H9 (cell line): Measurements from ENCODE around the gene PHACTR2. TPM values are rescaled to one million over a fixed set of nuclear protein-coding genes. Genes with fewer than 3 reads are reported as not detected.

Experiments used
- DNase-seq: peaks from one replicate; pipeline ENCODE4 v3.0.0-alpha.2; 2017
- H2AFZ ChIP-seq: one replicate; pipeline ENCODE4 v1.6.1; 2013; ENCODE audit warnings: mild to moderate bottlenecking, low read length, control low read depth, moderate library complexity
- H2AK5ac ChIP-seq: 2 replicates; pipeline ENCODE4 v1.6.1; 2013; ENCODE audit warnings: low read length, control low read depth, mixed read lengths; ENCODE audit not compliant: insufficient read length
- H2BK120ac ChIP-seq: one replicate; pipeline ENCODE4 v1.6.1; 2013; ENCODE audit warnings: low read depth, mild to moderate bottlenecking, low read length, control low read depth, inconsistent platforms; ENCODE audit not compliant: poor library complexity, severe bottlenecking
- H2BK12ac ChIP-seq: 2 replicates; pipeline ENCODE4 v1.6.1; 2013; ENCODE audit warnings: low read length, control low read depth, mixed read lengths, low read depth; ENCODE audit not compliant: insufficient read length
- H2BK15ac ChIP-seq: 2 replicates; pipeline ENCODE4 v1.6.1; 2013; ENCODE audit warnings: low read depth, low read length, control low read depth
- H2BK20ac ChIP-seq: one replicate; pipeline ENCODE4 v1.6.1; 2013; ENCODE audit warnings: low read depth, mild to moderate bottlenecking, low read length, control low read depth, inconsistent platforms; ENCODE audit not compliant: poor library complexity, severe bottlenecking
- H2BK5ac ChIP-seq: 2 replicates; pipeline ENCODE4 v1.6.1; 2013; ENCODE audit warnings: low read length, control low read depth, mixed read lengths; ENCODE audit not compliant: insufficient read length
- H3K14ac ChIP-seq: 2 replicates; pipeline ENCODE4 v1.6.1; 2013; ENCODE audit warnings: low read length, control low read depth; ENCODE audit not compliant: insufficient read depth
- H3K18ac ChIP-seq: 2 replicates; pipeline ENCODE4 v1.6.1; 2013; ENCODE audit warnings: low read depth, mild to moderate bottlenecking, mixed read lengths, low read length, control low read depth; ENCODE audit not compliant: insufficient read length
- H3K23ac ChIP-seq: 2 replicates; pipeline ENCODE4 v1.6.1; 2013; ENCODE audit warnings: low read length, control low read depth, mixed read lengths, low read depth; ENCODE audit not compliant: insufficient read length
- H3K23me2 ChIP-seq: 2 replicates; pipeline ENCODE4 v1.6.1; 2013; ENCODE audit warnings: low read depth, mild to moderate bottlenecking, mixed read lengths, low read length, control low read depth; ENCODE audit not compliant: insufficient read length, poor library complexity, severe bottlenecking
- H3K27ac ChIP-seq: 2 replicates; pipeline ENCODE4 v1.5.1; 2013; ENCODE audit warnings: low read length, control low read depth, mixed read lengths, low read depth; ENCODE audit not compliant: insufficient read length
- H3K27me3 ChIP-seq: 2 replicates; pipeline ENCODE4 v1.6.1; 2013; ENCODE audit warnings: low read length, control low read depth, inconsistent platforms; ENCODE audit not compliant: insufficient read depth
- H3K4ac ChIP-seq: 2 replicates; pipeline ENCODE4 v1.6.1; 2013; ENCODE audit warnings: low read depth, mild to moderate bottlenecking, control low read depth, inconsistent platforms, low read length, moderate library complexity
- H3K4me1 ChIP-seq: 2 replicates; pipeline ENCODE4 v1.6.1; 2013; ENCODE audit warnings: low read length, control low read depth, inconsistent platforms; ENCODE audit not compliant: insufficient read depth
- H3K4me2 ChIP-seq: 2 replicates; pipeline ENCODE4 v1.6.1; 2013; ENCODE audit warnings: low read length, control low read depth, mixed read lengths; ENCODE audit not compliant: insufficient read length, insufficient read depth
- H3K56ac ChIP-seq: 2 replicates; pipeline ENCODE4 v1.6.1; 2013; ENCODE audit warnings: low read depth, mild to moderate bottlenecking, mixed read lengths, low read length, control low read depth; ENCODE audit not compliant: insufficient read length
- H3K79me1 ChIP-seq: 2 replicates; pipeline ENCODE4 v1.6.1; 2013; ENCODE audit warnings: low read depth, mild to moderate bottlenecking, moderate library complexity, low read length, control low read depth, inconsistent platforms; ENCODE audit not compliant: insufficient read depth, poor library complexity, severe bottlenecking
- H3K79me2 ChIP-seq: 2 replicates; pipeline ENCODE4 v1.6.1; 2013; ENCODE audit warnings: low read length, control low read depth, inconsistent platforms; ENCODE audit not compliant: insufficient read depth
- H3K9ac ChIP-seq: 2 replicates; pipeline ENCODE4 v1.6.1; 2013; ENCODE audit warnings: low read length, control low read depth, mixed read lengths; ENCODE audit not compliant: insufficient read length; ENCODE audit errors: extremely low read depth
- H3K9me3 ChIP-seq: one replicate; pipeline ENCODE4 v1.6.1; 2013; ENCODE audit warnings: low read depth, low read length, inconsistent platforms; ENCODE audit not compliant: control insufficient read depth
- H3T11ph ChIP-seq: one replicate; pipeline ENCODE4 v1.6.1; 2013; ENCODE audit warnings: mild to moderate bottlenecking, low read length, control low read depth, inconsistent platforms
- H4K20me1 ChIP-seq: one replicate; pipeline ENCODE4 v1.6.1; 2013; ENCODE audit not compliant: control insufficient read depth, insufficient read length, insufficient read depth
- H4K5ac ChIP-seq: 2 replicates; pipeline ENCODE4 v1.6.1; 2013; ENCODE audit warnings: low read depth, mild to moderate bottlenecking, mixed read lengths, low read length, control low read depth; ENCODE audit not compliant: insufficient read length
- H4K8ac ChIP-seq: replicated peaks from 2 replicates; pipeline ENCODE4 v1.6.1; 2013; ENCODE audit warnings: low read length, control low read depth, mixed read lengths, low read depth; ENCODE audit not compliant: insufficient read length
- H4K91ac ChIP-seq: 2 replicates; pipeline ENCODE4 v1.6.1; 2013; ENCODE audit warnings: low read depth, mild to moderate bottlenecking, moderate library complexity, mixed read lengths, low read length, control low read depth; ENCODE audit not compliant: insufficient read length
- H3K27ac Mint-ChIP-seq, 3 experiments: 2 replicates in 2 of 3; 3 replicates in 1 of 3; pipeline ENCODE4 v1.8.0; 2020 to 2021; ENCODE audit warnings: mixed read lengths in 3 of 3, mild to moderate bottlenecking in 1 of 3, moderate library complexity in 1 of 3
- H3K27me3 Mint-ChIP-seq: 2 replicates; pipeline ENCODE4 v1.8.0; 2021; ENCODE audit warnings: low read depth, mild to moderate bottlenecking, moderate library complexity, mixed read lengths
- H3K36me3 Mint-ChIP-seq, 3 experiments: 2 replicates in 2 of 3; 3 replicates in 1 of 3; pipeline ENCODE4 v1.8.0; 2020 to 2021; ENCODE audit warnings: low read depth in 3 of 3, mixed read lengths in 3 of 3; ENCODE audit not compliant: insufficient read depth in 1 of 3
- H3K4me1 Mint-ChIP-seq, 2 experiments: 2 replicates each; pipeline ENCODE4 v1.8.0; 2020; ENCODE audit warnings: mixed read lengths in 2 of 2
- H3K4me3 Mint-ChIP-seq, 2 experiments: 2 replicates in 1 of 2; 3 replicates in 1 of 2; pipeline ENCODE4 v1.8.0; 2020 to 2021; ENCODE audit warnings: mild to moderate bottlenecking in 2 of 2, mixed read lengths in 2 of 2, moderate library complexity in 1 of 2
- H3K9me3 Mint-ChIP-seq, 2 experiments: 2 replicates in 1 of 2; 3 replicates in 1 of 2; pipeline ENCODE4 v1.8.0; 2020; ENCODE audit warnings: mild to moderate bottlenecking in 2 of 2, mixed read lengths in 2 of 2, moderate library complexity in 1 of 2
- WGBS: extraction: QIAGEN DNeasy Blood & Tissue Kit; methylation state at CpG from one replicate; pipeline ENCODE4 v1.1.7; 2013; ENCODE audit warnings: missing lambda C conversion rate, low lambda C conversion rate, mixed read lengths; ENCODE audit not compliant: insufficient read length; ENCODE audit errors: extremely low coverage; 5-methylcytosine and 5-hydroxymethylcytosine counted together
- total RNA-seq: library from RNA; stranded (reverse); gene quantifications from 2 replicates; pipeline ENCODE4 v1.2.1, GENCODE V29; 2021
- TF ChIP-seq, protein P1 (sequence below): fragments of 200-600 bp; sonication (generic); conservative IDR thresholded peaks from 3 replicates; pipeline ENCODE4 v1.8.0; 2021; ENCODE audit warnings: antibody characterized with exemption, mild to moderate bottlenecking

Gene PHACTR2
- total RNA-seq, 1 experiment from 2014 or later, result 131 TPM

DNA sequence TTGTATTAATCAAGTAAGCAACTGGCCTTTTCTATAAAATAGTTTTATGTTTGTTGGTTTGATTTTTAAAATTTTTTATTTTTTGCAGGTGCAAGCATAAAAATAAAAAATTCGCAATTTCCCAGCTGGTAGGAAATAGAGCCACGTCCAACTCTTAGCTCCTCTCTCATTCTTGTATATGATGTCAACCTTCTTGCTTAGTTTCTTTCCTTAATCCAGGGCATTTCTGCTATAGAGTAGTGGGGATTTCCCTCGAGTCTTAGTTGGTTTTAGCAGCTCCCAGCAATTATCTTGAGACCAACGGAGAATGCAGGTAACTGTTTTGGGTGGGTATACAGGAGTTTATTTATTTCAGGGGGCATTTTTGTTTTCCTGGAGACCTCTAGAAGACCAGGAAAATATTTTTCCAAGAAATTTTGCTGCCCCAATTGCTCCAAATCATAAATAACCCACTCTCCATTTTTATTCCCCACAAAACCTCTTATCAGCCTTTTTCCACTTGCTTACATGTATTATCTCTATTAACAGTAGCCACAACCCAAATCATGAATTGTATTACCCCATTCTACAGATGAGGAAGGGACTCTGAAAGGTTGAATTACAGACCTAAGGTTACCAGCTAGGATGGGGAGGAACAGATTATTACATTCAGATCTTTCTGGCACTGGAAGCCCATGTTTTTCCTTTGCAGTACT lies 18.4 kb downstream of the PHACTR2 start:
- Histone ChIP-seq H3K79me2 (peaks cover 13% of the 10 kb centered on the region; the same call in 1 of the 2 replicates), H2BK120ac (no peak overlapping the region), H3K79me1 (peaks cover 6% of the 10 kb centered on the region), H3K23me2 (no peaks in the 10 kb centered on the region), H3K9ac (no peak overlapping the region), H3K4ac (no peak overlapping the region), H4K5ac (no peak overlapping the region), H2BK5ac (no peak overlapping the region), H2BK15ac (no peak overlapping the region), H2AK5ac (no peak overlapping the region), H3K4me2 (no peak overlapping the region), H3K9me3 (no peaks in the 10 kb centered on the region), H2BK20ac (no peak overlapping the region), H4K91ac (no peak overlapping the region), H3K23ac (no peak overlapping the region), H4K8ac (no peak overlapping the region), H3T11ph (no peak overlapping the region), H2AFZ (no peak overlapping the region), H2BK12ac (no peak overlapping the region), H4K20me1 (no peaks in the 10 kb centered on the region), H3K56ac (no peak overlapping the region), H3K14ac (no peak overlapping the region), H3K27me3 (no peaks in the 10 kb centered on the region), H3K4me1 (peaks cover 21% of the 10 kb centered on the region; the same call in 1 of the 2 replicates), H3K27ac (no peak overlapping the region), H3K18ac (no peak overlapping the region)
- H3K27me3 Mint-ChIP-seq, result no peaks in the 10 kb centered on the region
- DNase-seq, result no peak
- peaks cover 0 to 4% of the 10 kb centered on the region in 2 experiments; a peak in 2 of 5 replicates for H3K9me3 Mint-ChIP-seq
- no peak overlapping the region for H3K4me3 Mint-ChIP-seq
- peaks cover 41 to 67% of the 10 kb centered on the region in 2 experiments for H3K4me1 Mint-ChIP-seq
- no CpG with 5 or more reads among the region's 4 CpGs for WGBS
- TF ChIP-seq, protein P1, sequence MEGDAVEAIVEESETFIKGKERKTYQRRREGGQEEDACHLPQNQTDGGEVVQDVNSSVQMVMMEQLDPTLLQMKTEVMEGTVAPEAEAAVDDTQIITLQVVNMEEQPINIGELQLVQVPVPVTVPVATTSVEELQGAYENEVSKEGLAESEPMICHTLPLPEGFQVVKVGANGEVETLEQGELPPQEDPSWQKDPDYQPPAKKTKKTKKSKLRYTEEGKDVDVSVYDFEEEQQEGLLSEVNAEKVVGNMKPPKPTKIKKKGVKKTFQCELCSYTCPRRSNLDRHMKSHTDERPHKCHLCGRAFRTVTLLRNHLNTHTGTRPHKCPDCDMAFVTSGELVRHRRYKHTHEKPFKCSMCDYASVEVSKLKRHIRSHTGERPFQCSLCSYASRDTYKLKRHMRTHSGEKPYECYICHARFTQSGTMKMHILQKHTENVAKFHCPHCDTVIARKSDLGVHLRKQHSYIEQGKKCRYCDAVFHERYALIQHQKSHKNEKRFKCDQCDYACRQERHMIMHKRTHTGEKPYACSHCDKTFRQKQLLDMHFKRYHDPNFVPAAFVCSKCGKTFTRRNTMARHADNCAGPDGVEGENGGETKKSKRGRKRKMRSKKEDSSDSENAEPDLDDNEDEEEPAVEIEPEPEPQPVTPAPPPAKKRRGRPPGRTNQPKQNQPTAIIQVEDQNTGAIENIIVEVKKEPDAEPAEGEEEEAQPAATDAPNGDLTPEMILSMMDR, result no peak
- H3K36me3 Mint-ChIP-seq, result peaks cover 6 to 17% (median 15%) of the 10 kb centered on the region in 3 experiments; a peak in 6 of 7 replicates
- H3K27ac Mint-ChIP-seq, result peak overlapping the region in 1 of 3 experiments; percentile 8; a peak in 2 of 7 replicates
